ENCODE results near the gene KRTAP12-2.

KRTAP12-2 gene

GRCh38 chr21:44654576-44655175 is 12.1 kb downstream of the KRTAP12-2 start, which contains the start of gene KRTAP12-4:
Gene KRTAP12-4 (minus strand): TSS chr21:44654659. CDS start chr21:44654614, 45 bp downstream.
- no peaks in the 10 kb centered on the region for H3K4me1 ChIP-seq (ENCODE audit: control insufficient read depth, insufficient read depth, low read length)
- no peak within 1 kb of the TSS for H3K27ac ChIP-seq (ENCODE audit: extremely low read depth, low read depth, low read length)
- POLR2A ChIA-PET = no interaction called here
- no peak within 1 kb of the TSS for H3K4me3 ChIP-seq (ENCODE audit: low read depth, low read length)
- no peaks in the 10 kb centered on the region for H3K9me3 ChIP-seq (ENCODE audit: control insufficient read depth, insufficient read depth, low read depth, low read length)
- CTCF ChIA-PET = no interaction called here
- TF ChIP-seq ZFHX2 (tag by site-specific recombination; conservative IDR thresholded peaks at IDR 0.05) (no peak), ZNF341 (tag by site-specific recombination; IDR thresholded peaks at IDR 0.05; ENCODE audit: low read depth) (no peak), IKZF3 (tag by site-specific recombination; IDR thresholded peaks at IDR 0.05) (no peak), ZNF211 (tag by site-specific recombination; IDR thresholded peaks at IDR 0.05; ENCODE audit: low read depth) (no peak), ZNF645 (tag by site-specific recombination; IDR thresholded peaks at IDR 0.05) (no peak), ZNF548 (tag by site-specific recombination; IDR thresholded peaks at IDR 0.05) (no peak), ZNF184 (tag by site-specific recombination; IDR thresholded peaks at IDR 0.05) (no peak), ZNF837 (tag by site-specific recombination; IDR thresholded peaks at IDR 0.05) (no peak), ZNF530 (tag by site-specific recombination; IDR thresholded peaks at IDR 0.05; ENCODE audit: low read depth) (no peak), KLF16 (tag by site-specific recombination; IDR thresholded peaks at IDR 0.05) (no peak), ZNF777 (tag by site-specific recombination; IDR thresholded peaks at IDR 0.05; ENCODE audit: borderline replicate concordance) (no peak), ZNF585B (tag by site-specific recombination; IDR thresholded peaks at IDR 0.05) (no peak), ZNF24 (tag by site-specific recombination; IDR thresholded peaks at IDR 0.05) (no peak), ZSCAN16 (tag by site-specific recombination; IDR thresholded peaks at IDR 0.05) (no peak), ZNF138 (tag by site-specific recombination; IDR thresholded peaks at IDR 0.05; ENCODE audit: borderline replicate concordance) (no peak), ZNF626 (tag by site-specific recombination; IDR thresholded peaks at IDR 0.05) (no peak), ZBTB7A (tag by site-specific recombination; IDR thresholded peaks at IDR 0.05; ENCODE audit: low read depth) (no peak), KLF7 (tag by site-specific recombination; IDR thresholded peaks at IDR 0.05; ENCODE audit: borderline replicate concordance) (no peak), PRDM10 (tag by site-specific recombination; IDR thresholded peaks at IDR 0.05) (no peak)
- H3K36me3 ChIP-seq (ENCODE audit: control insufficient read depth in 2 of 2, insufficient read depth in 1 of 2, low read length in 2 of 2) = no peaks in the 10 kb centered on the region

GRCh38 chr21:44653656-44654575 is 12.8 kb downstream of the KRTAP12-2 start:
- ChIA-PET CTCF (no interaction called here), POLR2A (no interaction called here)
- Histone ChIP-seq H3K4me3 (ENCODE audit: low read depth, low read length) (no peak overlapping the region), H3K36me3 (ENCODE audit: control insufficient read depth in 2 of 2, insufficient read depth in 1 of 2, low read length in 2 of 2) (no peaks in the 10 kb centered on the region), H3K9me3 (ENCODE audit: control insufficient read depth, insufficient read depth, low read depth, low read length) (no peaks in the 10 kb centered on the region), H3K4me1 (ENCODE audit: control insufficient read depth, insufficient read depth, low read length) (no peaks in the 10 kb centered on the region), H3K27ac (ENCODE audit: extremely low read depth, low read depth, low read length) (no peak overlapping the region)
- TF ChIP-seq ZNF23 (tag by site-specific recombination; IDR thresholded peaks at IDR 0.05; ENCODE audit: borderline replicate concordance) (no peak), ZIC2 (tag by site-specific recombination; IDR thresholded peaks at IDR 0.05) (peak; percentile 96)
